Hepatocyte (in vitro differentiated cells): Measurements from ENCODE around the gene TTC6.

Experiments used
- CTCF ChIP-seq: fragments of 200-600 bp; sonication (generic); IDR thresholded peaks from 2 replicates; pipeline ENCODE4 v1.5.1; 2016; ENCODE audit warnings: antibody characterized with exemption, mild to moderate bottlenecking; ENCODE audit not compliant: poor library complexity
- EZH2 ChIP-seq: fragments of 200-600 bp; sonication (generic); IDR thresholded peaks from 2 replicates; pipeline ENCODE4 v1.6.1; 2016; ENCODE audit warnings: antibody characterized with exemption, mild to moderate bottlenecking, borderline replicate concordance
- EZH2phosphoT487 ChIP-seq: fragments of 200-600 bp; sonication (generic); IDR thresholded peaks from one replicate; pipeline ENCODE4 v1.6.1; 2018; ENCODE audit warnings: antibody characterized with exemption, mild to moderate bottlenecking, low read depth, moderate library complexity; ENCODE audit not compliant: unreplicated experiment, severe bottlenecking

- TF ChIP-seq CTCF (no peak), EZH2phosphoT487 (no peak), EZH2 (no peak)
Measured at GRCh38 chr14:37637341-37637740, 41.9 kb downstream of the TTC6 start.
